Fibroblast of mammary gland (primary cell): ENCODE results near the gene ZNRF2.

Experiments
- DNase-seq: peaks from one replicate; pipeline ENCODE4 v3.0.0-alpha.2; 2010; ENCODE audit warnings: low read depth
- H3K4me3 ChIP-seq: 2 replicates; pipeline ENCODE4 v1.5.1; 2011; ENCODE audit warnings: low read depth, mild to moderate bottlenecking, low read length, moderate library complexity; ENCODE audit not compliant: control insufficient read depth
- CTCF ChIP-seq: conservative IDR thresholded peaks from 2 replicates; pipeline ENCODE4 v1.5.1; 2011; ENCODE audit warnings: low read depth, low read length, inconsistent platforms; ENCODE audit not compliant: control insufficient read depth, insufficient read depth

The ZNRF2 gene

GRCh38 chr7:30302656-30303311 lies 18.4 kb downstream of the ZNRF2 start:
- H3K4me3 ChIP-seq = no peak overlapping the region
- no peak for DNase-seq
- TF ChIP-seq CTCF = no peak

GRCh38 chr7:30303312-30304039 lies 19.1 kb downstream of the ZNRF2 start:
- no peak for TF ChIP-seq CTCF
- no peak overlapping the region for H3K4me3 ChIP-seq
- no peak for DNase-seq

DNA sequence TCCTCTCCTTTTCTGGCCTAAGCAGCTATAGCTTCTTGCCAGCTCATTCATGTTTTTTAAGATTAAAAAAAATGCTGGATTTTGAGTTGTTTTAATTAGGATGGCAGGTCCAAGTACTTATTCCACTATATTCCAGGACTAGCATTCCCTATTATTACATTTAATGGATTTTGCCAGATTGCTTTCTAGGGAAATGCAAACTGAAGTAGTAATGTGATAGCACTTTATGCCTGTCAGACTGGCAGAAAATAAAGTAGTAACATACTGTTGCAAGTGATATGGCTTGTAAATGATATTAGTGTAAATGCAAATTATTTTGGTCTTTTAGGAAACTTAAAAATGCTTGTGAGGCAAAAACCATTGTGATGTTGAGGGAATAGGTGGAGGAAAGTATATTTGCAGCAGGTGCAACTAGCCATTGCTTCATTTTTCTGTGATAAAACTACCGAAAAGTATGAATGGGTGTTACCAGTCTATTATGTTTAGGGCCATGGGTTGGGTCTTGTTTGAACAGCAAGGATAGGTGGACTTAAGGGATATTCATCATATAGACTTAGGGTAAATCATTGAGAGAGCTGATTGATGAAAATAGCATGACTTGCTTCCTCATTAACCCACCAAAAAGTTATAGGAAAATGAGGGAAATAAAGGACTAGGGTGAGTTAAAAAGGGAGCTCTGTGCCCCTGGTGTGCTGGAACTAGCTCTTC lies 19.9 kb downstream of the ZNRF2 start:
- TF ChIP-seq CTCF = no peak
- H3K4me3 ChIP-seq = no peak overlapping the region
- no peak for DNase-seq

DNA sequence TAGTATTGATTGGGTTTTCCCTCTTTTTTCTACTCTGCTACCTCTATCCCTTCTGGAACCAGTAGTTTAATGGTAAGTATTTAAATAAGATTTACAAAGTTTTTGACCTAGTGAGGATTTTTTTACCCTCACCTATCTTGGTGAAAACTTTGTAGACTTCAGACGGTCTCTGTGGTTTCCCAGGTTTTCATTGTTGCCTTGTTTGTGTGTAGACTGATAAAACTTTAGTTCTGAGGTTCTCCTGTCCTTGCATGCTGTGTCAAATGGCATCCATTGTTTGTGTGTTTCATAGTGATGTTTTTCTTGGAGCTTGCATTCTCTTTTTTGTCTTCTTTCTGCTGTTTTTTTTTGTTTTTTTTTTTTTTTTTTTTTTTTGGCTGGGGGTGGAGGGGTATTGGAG lies 22.6 kb downstream of the ZNRF2 start:
- H3K4me3 ChIP-seq = no peak overlapping the region
- DNase-seq = no peak
- no peak for TF ChIP-seq CTCF

GRCh38 chr7:30308389-30308788 lies 24.0 kb downstream of the ZNRF2 start:
- no peak for DNase-seq
- no peak overlapping the region for H3K4me3 ChIP-seq

GRCh38 chr7:30309302-30309701 lies 24.9 kb downstream of the ZNRF2 start:
- no peak for TF ChIP-seq CTCF
- no peak overlapping the region for H3K4me3 ChIP-seq
- no peak for DNase-seq

More at GRCh38 chr7:30308389-30308788, 24.0 kb downstream of the ZNRF2 start:
- no peak for TF ChIP-seq CTCF
